RCC 7860 (cell line): ENCODE results near the gene FCGR2B.
"Not testable (repeated sequence)": the region's sequence is repeated elsewhere in the genome, so short reads cannot be mapped to it uniquely, and the experiment has no call there.

Experiments used
- DNase-seq: peaks from one replicate; pipeline ENCODE4 v3.0.0-alpha.2; 2015; ENCODE audit warnings: low spot score
- FAIRE-seq: peaks from 2 replicates; lab custom pipeline; 2012; peaks lifted over from hg19 to GRCh38; lab: Jason Lieb, UNC

FCGR2B gene

GRCh38 chr1:161662684-161663339 is at the start of gene FCGR2B:
TSS of gene FCGR2B (plus strand) at chr1:161663143. CDS start at chr1:161663242, 99 bp downstream.
- not testable (repeated sequence) for DNase-seq, FAIRE-seq

- FAIRE-seq, DNase-seq: not testable (repeated sequence)
These were observed 46.5 kb upstream of the FCGR2B start for GRCh38 chr1:161616417-161616816.

- not testable (repeated sequence) for FAIRE-seq, DNase-seq
These were observed 44.4 kb upstream of the FCGR2B start for GRCh38 chr1:161618517-161618916.

GRCh38 chr1:161620399-161620798 is 42.5 kb upstream of the FCGR2B start:
- not testable (repeated sequence) for FAIRE-seq

GRCh38 chr1:161621181-161622000 is 41.6 kb upstream of the FCGR2B start:
- not testable (repeated sequence) for FAIRE-seq, DNase-seq

More at GRCh38 chr1:161620399-161620798, 42.5 kb upstream of the FCGR2B start:
- not testable (repeated sequence) for DNase-seq

GRCh38 chr1:161622054-161622453 is 40.9 kb upstream of the FCGR2B start:
- not testable (repeated sequence) for DNase-seq

GRCh38 chr1:161623401-161624051 is 39.4 kb upstream of the FCGR2B start:
- not testable (repeated sequence) for FAIRE-seq, DNase-seq

More at GRCh38 chr1:161622054-161622453, 40.9 kb upstream of the FCGR2B start:
- not testable (repeated sequence) for FAIRE-seq

- not testable (repeated sequence) for FAIRE-seq, DNase-seq
These were observed 38.3 kb upstream of the FCGR2B start for GRCh38 chr1:161624605-161625004.

- FAIRE-seq, DNase-seq: not testable (repeated sequence)
These were observed 36.3 kb upstream of the FCGR2B start for GRCh38 chr1:161626445-161627146.

GRCh38 chr1:161630128-161630742 is 32.7 kb upstream of the FCGR2B start:
- not testable (repeated sequence) for FAIRE-seq, DNase-seq

GRCh38 chr1:161631076-161631475 is 31.9 kb upstream of the FCGR2B start, which contains the start of gene FCGR3B:
TSS of gene FCGR3B (minus strand) at chr1:161631176. CDS start at chr1:161631094, 82 bp downstream.
- DNase-seq (no peak), FAIRE-seq (no peak)

GRCh38 chr1:161634993-161635392 is 27.9 kb upstream of the FCGR2B start:
- DNase-seq, FAIRE-seq: not testable (repeated sequence)

- DNase-seq, FAIRE-seq: not testable (repeated sequence)
These were observed 26.7 kb upstream of the FCGR2B start for GRCh38 chr1:161636189-161636782.

- not testable (repeated sequence) for DNase-seq, FAIRE-seq
These were observed 26.0 kb upstream of the FCGR2B start for GRCh38 chr1:161636976-161637375.

- not testable (repeated sequence) for FAIRE-seq, DNase-seq
These were observed 24.5 kb upstream of the FCGR2B start for GRCh38 chr1:161638251-161638993.

GRCh38 chr1:161639203-161639602 is 23.7 kb upstream of the FCGR2B start:
- DNase-seq, FAIRE-seq: not testable (repeated sequence)

- DNase-seq: peak; percentile 3
- not testable (repeated sequence) for FAIRE-seq
These were observed 20.2 kb upstream of the FCGR2B start for GRCh38 chr1:161642697-161643096.

GRCh38 chr1:161643481-161644208 is 19.3 kb upstream of the FCGR2B start:
- not testable (repeated sequence) for DNase-seq, FAIRE-seq
